Measurements from ENCODE around the gene CCDC110. TPM values are rescaled to one million over a fixed set of nuclear protein-coding genes. Genes with fewer than 3 reads are reported as not detected.
A peak's percentile ranks its signal among the peaks of the same experiment; 100 is the strongest.

Gene CCDC110
- total RNA-seq, 2 donors from 2014 or later: 0.50 to 1.0 TPM

GRCh38 chr4:185456131-185456530 lies 15.4 kb downstream of the CCDC110 start:
- H3K9me3 Mint-ChIP-seq: no peaks in the 10 kb centered on the region
- H3K36me3 Mint-ChIP-seq: no peaks in the 10 kb centered on the region
- DNase-seq (ENCODE audit: low spot score in 2 of 2) (no peak), ATAC-seq (no peak)
- H3K27ac Mint-ChIP-seq: no peak overlapping the region

DNA sequence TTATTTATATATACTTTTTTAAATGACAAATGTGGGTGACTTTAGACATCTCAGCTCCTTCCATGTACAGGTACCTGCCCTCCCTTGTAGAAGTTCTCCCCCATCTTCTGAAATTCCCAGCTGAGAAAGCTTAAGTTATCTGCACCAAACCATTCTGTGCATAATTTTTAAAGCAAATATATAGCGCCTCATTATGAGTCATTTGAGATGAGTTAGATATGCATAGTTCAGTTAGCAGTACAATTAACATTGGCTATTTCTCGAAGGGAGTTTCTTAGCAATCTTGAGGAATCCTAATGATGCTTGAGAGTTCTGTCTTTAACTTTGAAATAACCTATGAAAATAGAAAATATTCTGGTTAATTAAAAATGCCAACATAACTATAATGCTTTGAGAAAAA lies 26.3 kb downstream of the CCDC110 start:
- H3K36me3 Mint-ChIP-seq: no peaks in the 10 kb centered on the region
- H3K27ac Mint-ChIP-seq: no peak overlapping the region
- DNase-seq (ENCODE audit: low spot score in 2 of 2): no peak
- H3K9me3 Mint-ChIP-seq: no peaks in the 10 kb centered on the region
- ATAC-seq: no peak

GRCh38 chr4:185441479-185441878 lies 30.1 kb downstream of the CCDC110 start:
- DNase-seq (ENCODE audit: low spot score in 2 of 2) (no peak), ATAC-seq (no peak)
- no peak overlapping the region for H3K27ac Mint-ChIP-seq
- H3K9me3 Mint-ChIP-seq: no peaks in the 10 kb centered on the region
- H3K36me3 Mint-ChIP-seq: no peaks in the 10 kb centered on the region

GRCh38 chr4:185437809-185438208 lies 33.7 kb downstream of the CCDC110 start:
- Mint-ChIP-seq H3K36me3 (no peaks in the 10 kb centered on the region), H3K9me3 (no peaks in the 10 kb centered on the region), H3K27ac (no peak overlapping the region)
- DNase-seq (ENCODE audit: low spot score in 2 of 2) (no peak), ATAC-seq (peak in 1 of 2 donors; percentile 76)

- no peaks in the 10 kb centered on the region for H3K36me3 Mint-ChIP-seq
- ATAC-seq (no peak), DNase-seq (ENCODE audit: low spot score in 2 of 2) (no peak)
- H3K9me3 Mint-ChIP-seq: no peaks in the 10 kb centered on the region
- no peak overlapping the region for H3K27ac Mint-ChIP-seq
These were observed 36.1 kb downstream of the CCDC110 start for GRCh38 chr4:185435466-185435865.

GRCh38 chr4:185429660-185430059 lies 41.9 kb downstream of the CCDC110 start:
- Mint-ChIP-seq H3K27ac (no peak overlapping the region), H3K9me3 (no peaks in the 10 kb centered on the region), H3K36me3 (peaks cover 7 to 11% of the 10 kb centered on the region in 2 donors)
- ATAC-seq (no peak), DNase-seq (ENCODE audit: low spot score in 2 of 2) (no peak)

- no peak for ATAC-seq
- H3K27ac Mint-ChIP-seq: peak overlapping the region in 1 of 2 donors; percentile 99
- no peaks in the 10 kb centered on the region for H3K9me3 Mint-ChIP-seq
- no peak for DNase-seq (ENCODE audit: low spot score in 2 of 2)
- peaks cover 10 to 12% of the 10 kb centered on the region in 2 donors for H3K36me3 Mint-ChIP-seq
These were observed 44.4 kb downstream of the CCDC110 start for GRCh38 chr4:185426960-185427688.

DNA sequence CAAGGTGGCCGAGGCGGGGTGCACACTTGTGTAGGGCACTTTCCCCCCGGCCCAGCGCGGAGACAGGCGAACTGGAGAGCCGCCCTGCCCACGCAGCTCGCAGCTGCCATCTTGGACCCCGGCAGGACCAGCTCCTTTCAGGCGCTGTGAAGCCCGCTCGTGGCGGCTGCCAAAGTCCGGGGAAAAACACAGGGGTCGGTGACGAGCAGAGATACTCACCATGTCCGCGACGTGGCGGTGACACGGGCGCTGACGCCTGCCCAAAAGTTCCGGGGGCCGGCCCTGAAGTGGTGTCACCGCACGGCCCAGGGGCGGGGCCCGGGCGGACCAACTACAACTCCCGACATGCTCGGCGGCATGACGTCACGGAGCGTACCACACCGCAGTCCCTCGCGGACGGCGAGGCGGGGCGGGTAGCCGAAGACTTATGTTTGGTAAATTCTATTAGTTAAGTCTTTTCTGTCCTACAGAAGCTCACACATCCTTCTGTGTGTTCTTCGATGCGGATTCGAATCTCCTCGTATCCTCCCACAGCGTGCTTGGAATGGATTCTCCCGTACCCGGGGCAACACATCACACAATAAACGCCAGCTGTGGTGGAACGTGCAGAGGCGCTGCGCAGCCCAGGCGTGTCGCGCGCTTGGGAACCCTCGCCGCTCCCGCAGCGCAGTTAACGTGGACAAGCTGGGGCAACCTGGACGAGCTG lies 45.7 kb downstream of the CCDC110 start, which contains the start of gene UFSP2:
TSS of gene UFSP2 (minus strand) at position 318 of the 706 bp plus-strand sequence. CDS start at position 222, 96 bp downstream.
- Mint-ChIP-seq H3K27ac (peak within 1 kb of the TSS; percentile 97 to 99), H3K9me3 (no peaks in the 10 kb centered on the region), H3K36me3 (peaks cover 20 to 21% of the 10 kb centered on the region in 2 donors)
- peak; percentile 86 to 96 for DNase-seq (ENCODE audit: low spot score in 2 of 2)
- peak; percentile 95 to 97 for ATAC-seq

GRCh38 chr4:185424905-185425646 lies 46.5 kb downstream of the CCDC110 start:
- DNase-seq (ENCODE audit: low spot score in 2 of 2) (no peak), ATAC-seq (no peak)
- Mint-ChIP-seq H3K27ac (peak overlapping the region; percentile 97 to 99), H3K36me3 (peaks cover 20 to 21% of the 10 kb centered on the region in 2 donors), H3K9me3 (no peaks in the 10 kb centered on the region)

GRCh38 chr4:185421366-185422124 lies 50.0 kb downstream of the CCDC110 start:
- peaks cover 20 to 35% of the 10 kb centered on the region in 2 donors for H3K36me3 Mint-ChIP-seq
- H3K27ac Mint-ChIP-seq: peak overlapping the region in 1 of 2 donors; percentile 7
- DNase-seq (ENCODE audit: low spot score in 2 of 2) (no peak), ATAC-seq (no peak)
- no peaks in the 10 kb centered on the region for H3K9me3 Mint-ChIP-seq

DNA sequence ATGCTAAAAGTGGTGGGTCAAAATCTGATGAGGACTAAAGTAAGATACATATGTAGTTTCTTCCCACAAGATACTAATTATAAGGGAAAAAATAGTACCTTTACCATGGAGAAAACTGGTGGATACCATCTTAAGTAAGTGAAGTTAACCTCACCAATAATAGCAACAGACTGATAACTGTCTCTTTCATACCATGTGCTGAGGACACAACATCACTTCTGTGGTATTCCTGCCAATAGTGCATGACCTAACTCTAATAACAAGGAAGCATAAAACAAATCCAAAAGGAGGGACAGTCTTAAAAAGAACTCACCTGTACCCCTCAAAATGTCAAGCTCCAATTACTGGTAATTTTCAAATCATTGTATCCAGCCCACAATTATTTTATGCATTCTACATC lies 54.6 kb downstream of the CCDC110 start:
- ATAC-seq (no peak), DNase-seq (ENCODE audit: low spot score in 2 of 2) (no peak)
- Mint-ChIP-seq H3K36me3 (peaks cover 6 to 23% of the 10 kb centered on the region in 2 donors), H3K27ac (no peak overlapping the region), H3K9me3 (no peaks in the 10 kb centered on the region)

DNA sequence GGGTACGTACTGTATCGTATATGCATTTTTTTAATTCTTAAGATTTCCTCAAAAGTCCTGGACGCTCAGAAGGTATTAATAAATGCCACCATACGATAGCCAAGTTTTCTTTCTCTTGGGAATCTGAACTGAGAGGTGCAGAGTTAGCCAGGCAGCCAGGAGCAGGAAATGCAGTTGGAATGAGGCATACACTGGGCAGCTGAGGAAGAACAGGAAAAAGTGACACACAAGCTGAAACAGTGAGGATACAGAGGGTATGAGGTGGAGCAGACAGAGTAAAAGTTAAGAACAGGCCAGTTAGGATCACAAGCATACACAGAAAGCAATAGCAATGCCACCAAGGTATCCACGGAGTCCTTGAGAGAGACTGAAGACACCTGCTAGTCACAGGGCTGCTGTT lies 59.1 kb downstream of the CCDC110 start:
- Mint-ChIP-seq H3K36me3 (peaks cover 0 to 10% of the 10 kb centered on the region in 2 donors), H3K27ac (no peak overlapping the region), H3K9me3 (no peaks in the 10 kb centered on the region)
- DNase-seq (ENCODE audit: low spot score in 2 of 2): no peak
- no peak for ATAC-seq

DNA sequence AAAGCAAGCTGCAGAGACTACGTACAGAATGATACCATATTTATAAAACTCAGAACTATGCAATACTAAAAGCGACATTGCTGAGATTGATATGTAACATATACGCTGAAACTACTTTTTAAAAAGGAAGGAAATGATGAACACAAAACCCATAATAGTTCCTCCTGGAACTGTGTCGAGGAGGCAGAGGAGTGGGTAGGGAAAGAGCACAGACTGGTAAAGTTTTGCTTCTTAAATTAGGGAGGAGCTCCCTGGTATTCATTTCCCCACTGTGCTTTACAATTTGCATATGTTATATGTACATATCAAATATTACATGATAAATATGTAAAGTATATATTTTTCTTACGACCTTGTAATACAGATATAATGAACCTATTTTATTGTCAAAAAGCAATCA lies 59.7 kb downstream of the CCDC110 start:
- DNase-seq (ENCODE audit: low spot score in 2 of 2): no peak
- H3K27ac Mint-ChIP-seq: no peak overlapping the region
- ATAC-seq: no peak
- H3K9me3 Mint-ChIP-seq: no peaks in the 10 kb centered on the region
- H3K36me3 Mint-ChIP-seq: peaks cover 0 to 6% of the 10 kb centered on the region in 2 donors

GRCh38 chr4:185408432-185408831 lies 63.1 kb downstream of the CCDC110 start:
- H3K27ac Mint-ChIP-seq: no peak overlapping the region
- H3K9me3 Mint-ChIP-seq: no peaks in the 10 kb centered on the region
- ATAC-seq (no peak), DNase-seq (ENCODE audit: low spot score in 2 of 2) (no peak)
- H3K36me3 Mint-ChIP-seq: peaks cover 0 to 10% of the 10 kb centered on the region in 2 donors

- H3K27ac Mint-ChIP-seq: peak overlapping the region; percentile 61 to 65
- ATAC-seq (peak in 1 of 2 donors; percentile 81), DNase-seq (ENCODE audit: low spot score in 2 of 2) (no peak)
- peaks cover 0 to 14% of the 10 kb centered on the region in 2 donors for H3K36me3 Mint-ChIP-seq
- H3K9me3 Mint-ChIP-seq: no peaks in the 10 kb centered on the region
These were observed 66.1 kb downstream of the CCDC110 start for GRCh38 chr4:185405296-185405999.

DNA sequence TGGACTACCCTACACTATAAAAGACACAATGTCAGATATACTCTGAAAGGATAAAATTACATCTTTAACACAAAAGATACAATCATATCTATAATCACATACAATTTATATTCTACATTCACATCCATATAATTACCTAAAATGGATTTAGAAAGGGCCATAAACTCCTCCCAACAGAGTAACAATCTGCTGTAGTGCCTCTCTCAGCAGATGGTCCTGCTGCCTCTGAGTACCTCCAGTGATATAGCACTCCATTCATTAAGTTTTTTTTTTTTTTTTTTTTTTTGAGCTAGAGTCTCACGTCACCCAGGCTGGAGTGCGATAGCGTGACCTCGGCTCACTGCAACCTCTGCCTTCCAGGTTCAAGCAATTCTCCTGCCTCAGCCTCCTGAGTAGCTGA lies 67.5 kb downstream of the CCDC110 start:
- H3K9me3 Mint-ChIP-seq: no peaks in the 10 kb centered on the region
- DNase-seq (ENCODE audit: low spot score in 2 of 2) (no peak), ATAC-seq (no peak)
- peaks cover 0 to 22% of the 10 kb centered on the region in 2 donors for H3K36me3 Mint-ChIP-seq
- no peak overlapping the region for H3K27ac Mint-ChIP-seq

Measured in activated naive CD4-positive, alpha-beta T cell treated with anti-CD3 and anti-CD28 coated beads, Interleukin-2, amount 50 U/mL, for 72 hours (primary cell).